GM21381 (cell line): ENCODE results near the gene CD6.

Experiments
- ATAC-seq: cut with Tn5 transposase; IDR thresholded peaks from one replicate; pipeline ENCODE4 v1.9.1; 2021; ENCODE audit warnings: mild to moderate bottlenecking, moderate library complexity; ENCODE audit not compliant: unreplicated experiment

The CD6 gene

DNA sequence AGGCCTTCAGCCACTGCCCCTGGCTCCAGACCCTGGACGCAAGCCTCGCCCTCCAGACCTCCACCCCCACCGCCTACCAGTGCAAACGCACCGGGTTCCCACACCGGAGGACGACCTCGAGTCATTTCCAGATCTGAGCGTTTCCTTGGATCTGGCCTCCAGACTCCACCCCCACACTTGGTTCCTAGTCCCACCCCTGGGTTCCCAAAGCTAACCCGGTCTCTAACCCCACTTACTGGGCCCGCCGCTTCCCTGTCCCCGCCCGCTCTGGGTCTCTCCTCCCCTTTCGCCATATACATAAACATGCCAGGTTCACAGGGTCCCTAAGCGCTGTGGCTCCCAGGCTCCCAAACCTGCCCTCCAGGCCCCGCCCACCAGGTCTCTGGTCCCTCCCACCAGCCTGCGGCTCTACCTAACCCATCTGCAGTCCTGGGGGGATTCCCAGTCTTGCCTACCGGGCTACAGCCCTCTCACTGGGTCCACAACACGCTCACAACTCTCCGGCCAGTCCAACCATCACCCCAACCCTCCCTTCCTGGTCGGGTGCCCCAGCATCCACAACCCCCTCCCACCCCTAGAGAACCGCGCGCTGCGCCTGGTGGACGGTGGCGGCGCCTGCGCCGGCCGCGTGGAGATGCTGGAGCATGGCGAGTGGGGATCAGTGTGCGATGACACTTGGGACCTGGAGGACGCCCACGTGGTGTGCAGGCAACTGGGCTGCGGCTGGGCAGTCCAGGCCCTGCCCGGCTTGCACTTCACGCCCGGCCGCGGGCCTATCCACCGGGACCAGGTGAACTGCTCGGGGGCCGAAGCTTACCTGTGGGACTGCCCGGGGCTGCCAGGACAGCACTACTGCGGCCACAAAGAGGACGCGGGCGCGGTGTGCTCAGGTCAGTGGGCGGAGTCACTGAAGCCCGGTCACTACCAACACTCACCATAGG, 36.7 kb downstream of the CD6 start:
- ATAC-seq = no peak

GRCh38 chr11:61008971-61009370, 37.5 kb downstream of the CD6 start:
- ATAC-seq = no peak

GRCh38 chr11:61009392-61010275, 38.2 kb downstream of the CD6 start:
- no peak for ATAC-seq

GRCh38 chr11:61010466-61011228, 39.2 kb downstream of the CD6 start:
- ATAC-seq = no peak

GRCh38 chr11:61011229-61011870, 39.9 kb downstream of the CD6 start:
- ATAC-seq = no peak

DNA sequence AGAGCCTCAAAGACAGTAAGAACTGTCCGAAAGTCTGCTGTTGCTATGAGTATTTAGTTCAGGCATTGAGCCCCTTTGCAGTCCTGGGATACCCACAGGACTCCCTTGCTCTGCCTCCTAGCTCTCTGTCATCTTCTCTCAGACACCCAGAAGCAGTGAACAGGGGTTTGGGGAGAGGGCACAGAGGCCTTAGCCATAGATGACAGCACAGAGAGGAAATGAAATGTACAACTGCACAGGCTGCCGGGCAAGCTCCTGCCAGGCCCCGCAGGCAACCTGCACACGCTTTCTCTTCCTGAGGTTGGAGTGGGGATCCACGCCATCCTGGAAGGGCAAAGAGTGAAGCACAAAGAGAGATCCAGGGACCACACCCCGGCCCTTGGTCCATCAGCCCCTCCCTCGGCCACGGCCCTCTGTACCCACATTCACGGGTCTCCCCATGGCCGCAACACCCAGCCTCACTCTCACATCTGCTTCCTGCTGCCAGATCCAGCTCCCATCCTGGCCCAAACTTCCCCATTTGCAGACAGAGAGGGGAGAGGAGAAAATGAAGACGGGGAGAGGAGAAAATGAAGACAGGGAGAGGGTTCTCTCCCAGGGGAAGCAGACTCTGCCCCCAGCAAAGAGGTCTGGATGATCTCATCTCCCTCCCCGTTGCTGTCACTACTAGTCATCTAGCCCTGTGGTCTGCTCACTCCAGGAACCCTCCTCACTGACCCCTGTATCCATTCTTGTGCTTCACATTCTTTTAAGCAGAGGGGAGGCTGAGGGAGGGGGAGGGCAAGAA, 40.7 kb downstream of the CD6 start:
- ATAC-seq = no peak

DNA sequence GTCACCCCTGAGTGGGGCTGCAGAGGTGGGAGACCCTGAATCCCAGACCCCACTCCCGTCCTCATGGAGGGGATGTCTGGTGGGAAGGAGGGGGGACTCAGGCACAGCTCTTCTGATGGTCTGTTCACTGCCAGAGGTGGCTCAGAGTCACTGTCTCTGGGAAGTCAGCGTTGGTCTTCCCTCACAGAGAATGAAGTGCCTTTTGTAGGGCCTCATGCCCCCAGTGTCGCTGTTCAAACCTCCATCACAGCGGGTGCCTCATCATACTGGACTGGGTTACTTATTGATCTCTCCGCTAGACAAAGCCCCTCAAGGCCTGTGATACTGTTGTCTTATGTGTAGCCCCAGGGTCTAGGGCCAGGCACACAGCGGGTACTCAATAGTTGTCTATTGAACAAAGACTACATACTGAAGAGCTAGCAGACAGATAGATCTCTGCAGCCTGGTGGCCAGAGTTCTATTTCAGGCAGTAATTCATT, 41.3 kb downstream of the CD6 start:
- ATAC-seq = no peak

- ATAC-seq = no peak
Measured at GRCh38 chr11:61018059-61018458, 46.6 kb downstream of the CD6 start.

DNA sequence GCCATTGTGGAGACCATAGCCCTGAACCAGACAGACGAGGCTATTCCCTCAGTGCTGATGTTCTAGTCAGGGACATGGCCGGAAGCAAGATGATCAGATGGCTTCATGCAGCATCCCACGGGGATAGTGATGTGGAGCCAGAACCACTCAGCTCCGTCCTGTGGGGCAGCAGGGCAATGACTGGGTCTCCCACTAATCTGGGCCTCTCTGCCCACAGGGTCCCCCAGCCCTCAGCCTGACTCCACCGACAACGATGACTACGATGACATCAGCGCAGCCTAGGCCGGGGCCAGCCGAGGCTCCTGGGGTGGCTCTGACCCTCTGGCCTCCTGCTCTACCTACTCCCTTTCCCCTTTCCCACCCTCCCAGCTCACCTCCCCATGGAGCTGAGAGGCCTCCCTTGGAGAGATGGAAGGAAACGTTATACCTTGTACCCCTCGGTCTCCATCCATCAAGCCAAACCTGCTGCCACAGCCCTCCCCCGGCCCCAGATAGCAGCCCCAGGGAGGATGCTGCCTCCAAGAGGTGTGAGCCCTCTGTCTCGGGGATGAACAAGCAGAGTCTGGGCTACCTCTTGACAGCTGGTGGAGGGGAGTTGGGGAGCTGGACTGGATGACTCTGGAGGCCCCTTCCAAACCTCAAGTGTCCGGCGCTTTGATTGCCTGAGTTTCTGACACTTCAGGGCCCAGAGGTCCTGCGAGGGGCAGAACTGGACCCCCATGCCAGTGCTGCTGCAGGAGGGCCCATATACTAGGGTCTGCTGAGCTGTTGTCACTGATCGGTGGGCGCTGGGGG, 47.8 kb downstream of the CD6 start:
- no peak for ATAC-seq

DNA sequence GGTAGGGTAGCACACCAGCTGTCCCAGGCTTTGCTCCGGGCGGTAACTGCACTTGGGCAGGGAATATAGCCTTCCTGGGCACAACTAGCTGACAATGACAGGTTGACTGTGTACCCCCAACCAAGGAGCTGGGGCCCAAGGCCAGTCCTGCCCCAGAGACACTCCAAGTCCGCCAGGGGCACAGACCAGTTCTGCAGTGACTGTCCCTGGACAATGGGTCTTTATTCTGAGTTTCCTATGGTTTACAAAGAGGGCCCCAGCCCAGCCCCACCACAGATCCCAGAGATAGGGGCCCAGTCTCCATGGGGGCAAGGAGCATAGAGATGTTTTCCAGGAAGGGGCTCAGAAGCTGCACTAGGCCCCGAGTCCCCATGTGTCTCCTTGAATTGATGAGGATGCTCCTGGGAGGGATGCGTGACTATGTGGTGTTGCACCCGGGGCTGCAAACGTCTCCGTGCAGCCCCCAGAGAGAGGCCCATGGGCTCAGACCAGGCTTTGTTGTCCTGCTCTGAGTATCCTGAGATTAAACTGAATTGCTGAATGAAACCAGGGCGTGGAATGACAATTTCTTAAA, 48.4 kb downstream of the CD6 start:
- ATAC-seq = no peak

DNA sequence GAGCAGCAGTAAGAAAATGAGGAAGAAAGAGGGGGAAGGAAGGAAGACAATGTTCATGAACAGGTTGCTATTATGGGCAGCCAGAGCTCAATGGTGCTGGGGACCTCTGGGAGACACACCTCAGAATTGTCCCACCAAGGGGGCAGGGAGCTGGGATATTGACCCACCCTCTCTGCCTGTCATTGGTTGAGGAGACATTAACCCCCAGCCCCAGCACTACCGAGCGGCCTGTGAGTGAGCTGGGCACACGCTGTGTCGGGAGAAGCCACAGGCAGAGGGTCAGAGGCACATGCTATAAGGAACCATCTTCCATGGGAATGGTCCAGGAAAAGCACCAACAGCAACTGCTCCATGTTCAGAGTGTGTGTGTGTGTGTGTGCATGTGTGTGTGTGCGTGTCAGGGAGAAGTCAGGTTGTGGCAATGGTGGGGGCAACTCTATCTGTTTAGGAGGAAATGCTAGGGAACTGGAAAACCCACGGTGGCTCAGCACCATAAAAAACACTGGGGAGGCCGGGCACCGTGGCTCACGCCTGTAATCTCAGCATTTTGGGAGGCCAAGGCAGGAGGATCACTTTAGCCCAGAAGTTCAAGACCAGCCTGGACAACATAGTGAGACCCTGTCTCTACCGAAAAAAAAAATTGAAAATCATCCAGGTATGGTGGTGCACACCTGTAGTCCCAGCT, 49.2 kb downstream of the CD6 start:
- no peak for ATAC-seq

- no peak for ATAC-seq
Measured at GRCh38 chr11:61021661-61022212, 50.3 kb downstream of the CD6 start.

- no peak for ATAC-seq
Measured at GRCh38 chr11:61022311-61023085, 51.0 kb downstream of the CD6 start.

DNA sequence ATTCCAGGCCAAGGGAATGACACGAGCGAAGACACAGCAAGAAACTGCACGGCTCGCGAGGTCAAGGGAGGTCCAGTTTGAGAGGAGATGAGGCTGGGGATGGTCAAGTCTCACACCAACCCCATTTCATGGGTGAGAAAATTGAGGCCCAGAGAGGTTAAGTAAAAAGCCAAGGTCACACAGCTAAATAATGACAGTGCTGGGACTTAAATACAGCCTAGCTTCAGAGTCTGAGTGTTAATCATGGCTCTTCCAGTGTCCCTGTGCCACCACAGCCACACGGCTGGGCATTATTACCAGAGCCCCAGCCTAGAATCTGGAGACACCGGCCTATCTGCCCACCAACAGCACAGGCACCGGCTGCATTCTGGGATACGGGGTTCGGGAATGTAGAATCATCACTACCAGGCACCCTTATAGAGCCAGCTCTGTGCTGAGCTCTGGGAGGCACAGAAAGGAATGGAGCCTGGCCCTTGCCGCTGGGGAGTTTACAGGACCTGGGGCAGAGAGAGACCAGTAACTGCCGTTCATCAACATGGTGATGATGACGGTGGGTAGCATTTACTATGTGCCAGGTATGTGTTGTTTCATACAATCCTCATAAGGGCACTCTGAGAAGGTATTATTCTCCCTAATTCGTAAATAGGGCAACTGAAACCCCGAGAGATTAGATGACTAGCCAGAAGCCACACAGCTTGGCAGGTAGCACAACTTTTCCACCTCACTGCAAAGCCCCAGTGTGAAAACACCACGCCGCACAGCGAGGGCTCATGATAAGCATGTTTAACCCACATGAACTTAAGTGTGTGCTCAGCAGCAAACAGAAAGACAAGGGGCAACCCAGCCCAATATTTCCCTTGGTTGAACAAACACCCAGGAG, 51.8 kb downstream of the CD6 start:
- ATAC-seq = no peak

GRCh38 chr11:61023966-61024295, 52.5 kb downstream of the CD6 start:
- no peak for ATAC-seq
